Heart left ventricle (tissue), 16 donors: ENCODE data around the gene CSNK1A1. TPM values are rescaled to one million over a fixed set of nuclear protein-coding genes. Genes with fewer than 3 reads are reported as not detected.

Experiments used
- ATAC-seq, 4 donors: fragments of 200-7000 bp; cut with Tn5 transposase; one replicate each; pipeline ENCODE4 v1.9.1; 2020 to 2022; ENCODE audit warnings: moderate library complexity in 4 of 4, mild to moderate bottlenecking in 3 of 4, moderate number of reproducible peaks in 1 of 4
- DNase-seq, 5 donors: peaks; one replicate each; pipeline ENCODE4 v3.0.0-alpha.2; 2020
- H3K27ac ChIP-seq, 12 donors: fragments of 200-600 bp; sonication (generic) in 4 of 12; one replicate each; pipeline versions ENCODE4 v1.5.0 to v1.8.0; 2016 to 2022; ENCODE audit warnings: mild to moderate bottlenecking in 2 of 12
- H3K27me3 ChIP-seq, 9 donors: fragments of 200-600 bp; sonication (generic) in 2 of 9; one replicate each; pipeline versions ENCODE4 v1.5.1 to v1.8.0; 2016 to 2022; ENCODE audit warnings: mild to moderate bottlenecking in 3 of 9
- H3K36me3 ChIP-seq, 9 donors: fragments of 200-600 bp; sonication (generic) in 2 of 9; one replicate each; pipeline versions ENCODE4 v1.5.0 to v1.8.0; 2018 to 2022; ENCODE audit warnings: mild to moderate bottlenecking in 2 of 9
- H3K4me1 ChIP-seq, 12 donors: fragments of 200-600 bp; sonication (generic) in 4 of 12; one replicate each; pipeline versions ENCODE4 v1.5.0 to v1.8.0; 2016 to 2022; ENCODE audit warnings: mild to moderate bottlenecking in 3 of 12
- H3K4me3 ChIP-seq, 12 donors: fragments of 200-600 bp; sonication (generic) in 4 of 12; one replicate each; pipeline versions ENCODE4 v1.5.0 to v1.8.0; 2017 to 2022; ENCODE audit warnings: mild to moderate bottlenecking in 9 of 12, moderate library complexity in 4 of 12
- H3K9me3 ChIP-seq, 12 donors: fragments of 200-600 bp; sonication (generic) in 4 of 12; one replicate each; pipeline versions ENCODE4 v1.5.0 to v1.8.0; 2016 to 2022; ENCODE audit warnings: mild to moderate bottlenecking in 1 of 12
- CTCF ChIP-seq, 12 donors: fragments of 200-600 bp; sonication (generic) in 4 of 12; IDR thresholded peaks; one replicate each; pipeline versions ENCODE4 v1.5.0 to v1.8.0; 2018 to 2022; ENCODE audit warnings: antibody characterized with exemption in 12 of 12, mild to moderate bottlenecking in 5 of 12
- POLR2A ChIP-seq, 2 donors: fragments of 450-650 bp; IDR thresholded peaks; one replicate each; pipeline ENCODE4 v1.6.1; 2017; ENCODE audit warnings: antibody characterized with exemption in 2 of 2, mild to moderate bottlenecking in 2 of 2, moderate library complexity in 2 of 2
- WGBS, 4 donors: extraction: QIAGEN DNeasy Blood & Tissue Kit in 2 of 4; methylation state at CpG; one replicate each; pipeline versions ENCODE4 v1.1.5 to v1.1.7; 2013 to 2018; 5-methylcytosine and 5-hydroxymethylcytosine counted together
- intact Hi-C, 10 donors: fragments of 100-400 bp; cut with DNase I; formaldehyde crosslinking; loops; one replicate each; pipeline versions ENCODE4 v1.11.1 to v1.14.2; 2022
- polyA plus RNA-seq, 2 donors: library from polyadenylated mRNA; stranded (reverse); fragments of 200-250 nt; gene quantifications; one replicate each; pipeline ENCODE4 v1.2.3, GENCODE V29; 2013
- total RNA-seq, 9 donors: library from RNA; depleted of rRNA in 2 of 9; stranded (reverse); fragments of >200 nt in 2 of 9; fragmentation: NEBNext Ultra II Directional in 3 of 9; extraction: Animal tissue kit (Norgen Biotek cat#: 25700) in 3 of 9; gene quantifications; one replicate each; pipeline versions ENCODE4 v1.1.0 to v1.2.4, GENCODE V29; 2016 to 2023
- donor health status: ischemic (EF 13 %, LVEDD 7.1; RV severe dilation, severe dysfunction).
- donor health status: healthy with polysubstance abuse.
- donor health status: DM: no; HTN: yes; CAD: no.
- donor health status: DM: no; HTN: no; CAD: no.
- donor health status: ischemic (EF 25% LVEDD 6.9; RV normal size, moderate dysfunction).
- donor health status: ischemic (EF 25% LVEDD 5.7; RV mildly dilated, moderate dysfunction).
- donor health status: healthy.
- donor health status: DM: yes; HTN: yes; CAD: no.
- donor health status: ischemic (EF 35%, LVEDD 5.7; RV mildly dilated, moderate dysfunction).
- donor health status: nonischemic (EF 11% LVEDD 7.7; RV severe dilation, severe dysfunction).
- donor health status: DM: yes; HTN: yes; CAD: no.
- donor health status: PGD.
- donor health status: ischemic (EF 29% LVEDD 5.4; RV normal size, mild dysfunction).
- donor health status: nonischemic (EF 23%, LVEDD 6.1; RV moderate dilation, normal function).

Gene CSNK1A1
- total and polyA plus RNA-seq, 11 donors = 42.5 to 242 (median 209) TPM

GRCh38 chr5:149594206-149594895, 43.1 kb upstream of the CSNK1A1 start:
- Histone ChIP-seq H3K4me3 (no peak overlapping the region), H3K36me3 (peaks cover 0 to 16% (median 0%) of the 10 kb centered on the region in 9 donors), H3K27ac (no peak overlapping the region), H3K9me3 (no peaks in the 10 kb centered on the region), H3K4me1 (peaks cover 0 to 48% (median 14%) of the 10 kb centered on the region in 12 donors), H3K27me3 (no peaks in the 10 kb centered on the region)
- ATAC-seq = no peak
- DNase-seq = no peak
- 74 to 91% (median 80%) methylated on average over 5 of the region's 5 CpGs for WGBS, 4 donors
- intact Hi-C loops = no loop called here
- TF ChIP-seq POLR2A (IDR thresholded peaks at IDR 0.05) (no peak), CTCF (IDR thresholded peaks at IDR 0.05) (no peak)

GRCh38 chr5:149593370-149593769, 42.1 kb upstream of the CSNK1A1 start:
- intact Hi-C loops = no loop called here
- WGBS, 4 donors = 85 to 89% (median 88%) methylated on average over 2 of the region's 2 CpGs
- Histone ChIP-seq H3K4me1 (peaks cover 0 to 50% (median 14%) of the 10 kb centered on the region in 12 donors), H3K9me3 (no peaks in the 10 kb centered on the region), H3K4me3 (no peak overlapping the region), H3K27ac (no peak overlapping the region), H3K36me3 (peaks cover 0 to 10% (median 0%) of the 10 kb centered on the region in 9 donors), H3K27me3 (no peaks in the 10 kb centered on the region)
- TF ChIP-seq POLR2A (IDR thresholded peaks at IDR 0.05) = no peak
- no peak for TF ChIP-seq CTCF (IDR thresholded peaks at IDR 0.05)
- DNase-seq (no peak), ATAC-seq (no peak)

- TF ChIP-seq POLR2A (IDR thresholded peaks at IDR 0.05) (no peak), CTCF (IDR thresholded peaks at IDR 0.05) (no peak)
- ATAC-seq = peak in 1 of 4 donors; percentile 47
- Histone ChIP-seq H3K4me3 (no peak overlapping the region), H3K27ac (no peak overlapping the region), H3K27me3 (no peaks in the 10 kb centered on the region), H3K36me3 (peaks cover 0 to 7% (median 0%) of the 10 kb centered on the region in 9 donors), H3K4me1 (peaks cover 0 to 37% (median 18%) of the 10 kb centered on the region in 12 donors), H3K9me3 (no peaks in the 10 kb centered on the region)
- DNase-seq = no peak
- WGBS, 4 donors = 59 to 100% (median 95%) methylated on average over 1 of the region's 1 CpG
- intact Hi-C loops = no loop called here
Observed at GRCh38 chr5:149588936-149589335, 37.7 kb upstream of the CSNK1A1 start.

- no peak overlapping the region for H3K4me3 ChIP-seq
- H3K27ac ChIP-seq = peak overlapping the region in 2 of 12 donors; percentile 17 to 56
- H3K27me3 ChIP-seq = no peaks in the 10 kb centered on the region
- H3K36me3 ChIP-seq = peaks cover 0 to 6% (median 0%) of the 10 kb centered on the region in 9 donors
- TF ChIP-seq POLR2A (IDR thresholded peaks at IDR 0.05) = no peak
- H3K4me1 ChIP-seq = peaks cover 3 to 48% (median 37%) of the 10 kb centered on the region in 12 donors
- intact Hi-C loops = no loop called here
- DNase-seq (no peak), ATAC-seq (no peak)
- 90 to 98% (median 94%) methylated on average over 1 of the region's 1 CpG for WGBS, 4 donors
- no peaks in the 10 kb centered on the region for H3K9me3 ChIP-seq
Observed at GRCh38 chr5:149586708-149587318, 35.6 kb upstream of the CSNK1A1 start.
